Measurements from ENCODE around the gene ZDHHC7.

ZDHHC7 gene

GRCh38 chr16:85018529-85019236, 7.3 kb upstream of the ZDHHC7 start:
- DNase-seq, result no peak

DNA sequence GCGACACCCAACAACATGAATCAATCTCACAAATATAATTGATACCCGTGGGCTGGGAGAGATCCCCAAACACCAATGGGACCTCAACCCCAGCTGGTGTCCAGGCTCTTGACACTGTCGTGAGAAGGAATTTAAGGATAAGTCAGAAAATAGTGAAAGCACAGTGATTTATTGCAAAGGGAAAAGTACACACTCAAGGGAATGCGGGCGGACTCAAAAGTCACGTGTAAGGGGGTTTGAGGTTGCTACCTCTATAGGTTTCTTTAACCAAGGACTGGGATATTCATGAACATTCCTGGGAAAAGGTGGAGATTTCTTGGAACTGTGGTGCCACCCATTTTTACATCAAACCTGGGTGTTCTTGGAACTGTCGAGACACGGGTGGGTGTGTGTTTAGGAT, 6.3 kb upstream of the ZDHHC7 start:
- DNase-seq, result no peak

DNA sequence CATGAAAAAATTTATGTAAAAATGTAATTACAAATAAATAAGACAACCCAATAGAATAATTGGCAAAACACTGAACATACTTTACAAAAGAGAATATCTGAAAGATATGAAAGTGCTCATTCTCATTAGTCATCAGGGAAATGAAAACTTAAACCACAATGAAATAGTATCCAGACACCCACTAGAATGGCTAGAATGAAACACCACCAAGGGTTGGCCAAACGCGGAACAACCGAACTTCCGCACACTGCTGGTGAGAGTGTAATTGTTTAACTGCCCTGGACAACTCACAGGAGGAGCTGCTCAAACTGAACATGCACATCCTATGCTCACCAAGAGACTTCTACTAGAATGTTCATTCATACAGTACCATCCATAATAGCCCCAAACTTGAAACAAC, 5.8 kb upstream of the ZDHHC7 start:
- peak; percentile 30 to 45 for DNase-seq

DNA sequence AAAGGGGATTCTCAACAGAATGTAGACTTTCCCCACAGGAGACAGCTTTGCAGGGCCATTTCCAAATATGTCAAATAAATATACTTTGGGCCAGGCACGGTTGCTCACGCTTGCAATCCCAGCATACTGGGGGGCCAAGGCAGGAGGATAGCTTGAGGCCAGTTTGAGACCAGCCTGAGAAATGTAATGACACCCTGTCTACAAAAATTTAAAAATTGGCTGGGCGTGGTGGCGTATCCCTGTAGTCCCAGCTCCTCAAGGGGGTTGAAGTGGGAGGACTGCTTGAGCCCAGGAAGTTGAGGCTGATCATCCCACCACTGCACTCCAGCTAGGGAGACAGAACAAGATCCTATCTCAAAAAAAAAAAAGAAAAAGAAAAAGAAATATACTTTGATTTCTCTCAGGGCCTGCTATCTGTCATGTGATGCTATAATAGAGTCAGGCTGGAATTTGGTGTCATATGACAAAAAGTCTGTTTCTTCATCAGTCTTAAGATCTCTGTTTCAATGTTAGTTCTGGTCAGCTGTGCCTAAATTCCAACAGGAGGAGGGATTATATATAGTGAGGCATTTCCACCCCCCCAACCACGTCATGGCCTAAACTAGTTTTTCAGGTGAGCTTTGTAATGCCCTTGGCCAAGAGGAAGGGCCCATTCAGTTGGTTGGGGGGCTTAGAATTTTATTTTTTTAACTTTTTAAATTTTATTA, 4.3 kb upstream of the ZDHHC7 start:
- no peak for DNase-seq

GRCh38 chr16:85014311-85014710, 3.0 kb upstream of the ZDHHC7 start:
- DNase-seq, result no peak

DNA sequence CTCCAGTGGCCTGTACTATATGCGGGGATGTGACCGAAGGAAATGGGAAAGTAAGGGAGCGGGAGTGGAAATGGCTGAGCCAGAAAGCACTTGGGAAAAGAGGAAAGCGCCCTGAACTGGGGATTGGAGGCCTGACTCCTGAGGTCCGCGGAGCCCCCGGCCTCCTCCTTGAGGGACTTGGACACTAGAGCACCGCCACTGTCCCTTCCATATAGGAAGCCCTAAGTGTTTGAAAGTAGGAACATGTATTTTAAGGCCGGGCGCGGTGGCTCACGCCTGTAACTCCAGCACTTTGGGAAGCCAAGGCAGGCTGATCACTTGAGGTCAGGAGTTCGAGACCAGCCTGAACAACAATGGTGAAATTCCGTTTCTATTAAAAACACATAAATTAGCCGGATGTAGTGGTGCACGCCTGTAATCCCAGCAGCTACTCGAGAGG, 530 bp upstream of the ZDHHC7 start:
- DNase-seq, result no peak

DNA sequence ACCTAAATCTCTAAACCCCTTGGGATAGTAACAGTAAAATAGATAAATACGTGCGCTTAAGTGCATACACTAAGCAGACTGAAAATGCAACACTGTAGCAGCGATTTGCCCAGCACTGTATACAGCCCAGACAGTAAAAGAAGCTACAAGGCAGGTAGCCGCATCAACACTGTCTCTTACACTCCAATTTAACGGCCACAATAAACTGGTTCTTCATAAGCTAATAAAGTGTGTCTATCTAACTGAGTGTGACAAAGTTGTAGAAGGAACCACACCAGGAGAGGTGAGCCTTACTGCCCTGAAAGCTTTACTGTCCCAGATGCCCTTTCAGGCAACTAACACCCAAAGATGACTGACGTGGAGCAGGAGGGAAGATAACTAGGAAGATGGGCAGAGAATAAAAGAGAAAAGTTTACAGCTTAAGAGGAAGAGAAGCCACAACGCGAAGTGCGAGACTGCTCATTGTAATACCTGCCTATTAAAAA, 847 bp downstream of the ZDHHC7 start:
- DNase-seq, result no peak

DNA sequence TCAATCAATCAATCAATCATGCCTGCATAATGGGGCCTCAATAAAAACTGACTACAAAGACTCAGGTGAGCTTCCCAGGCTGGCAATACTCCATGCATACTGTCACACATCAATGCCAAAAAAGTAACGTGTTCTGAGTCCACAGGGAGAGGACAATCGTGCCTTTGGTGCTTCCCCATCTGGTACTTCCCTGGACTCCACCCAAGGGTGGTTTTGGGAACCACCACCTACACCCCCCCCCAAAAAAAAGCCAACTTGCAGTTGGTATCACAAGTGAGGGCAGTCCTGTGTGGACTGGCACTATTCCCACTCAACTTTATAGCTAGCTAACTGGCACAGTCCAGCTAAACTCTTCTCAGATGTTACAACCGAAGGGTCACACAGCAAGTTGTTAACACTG, 3.1 kb downstream of the ZDHHC7 start:
- DNase-seq, result no peak

DNA sequence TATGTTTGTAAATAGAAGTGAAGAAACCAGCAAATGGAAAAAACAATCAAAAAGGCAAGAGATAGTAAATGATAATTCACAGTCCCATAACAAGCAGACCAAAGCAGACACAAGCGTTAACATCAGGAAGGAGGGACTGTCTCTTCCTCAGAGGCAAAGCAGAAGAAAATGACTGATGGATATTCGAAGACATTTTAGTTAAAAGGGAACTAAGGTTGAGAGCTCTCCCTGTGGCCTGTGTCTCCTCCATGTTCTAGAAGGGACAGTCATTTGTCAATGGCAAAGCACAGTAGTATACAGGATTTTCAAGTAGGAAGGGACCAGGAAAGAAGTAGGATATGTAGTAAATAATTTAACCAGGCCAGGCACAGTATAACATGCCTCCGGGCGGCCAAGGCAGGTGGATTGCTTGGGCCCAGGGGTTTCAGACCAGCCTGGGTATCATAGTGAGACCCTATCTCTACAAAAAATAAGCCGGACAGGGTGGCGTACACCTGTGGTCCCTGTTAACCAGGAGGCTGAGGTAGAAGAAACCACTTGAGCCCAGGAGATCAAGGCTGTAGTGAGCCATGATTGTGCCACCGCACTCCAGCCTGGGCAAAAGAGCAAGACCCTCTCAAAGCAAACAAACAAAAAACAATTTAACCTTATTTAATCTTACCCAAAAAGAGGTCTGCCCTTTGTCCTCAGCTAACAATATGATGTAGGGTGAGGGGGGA, 3.7 kb downstream of the ZDHHC7 start:
- DNase-seq, result no peak

GRCh38 chr16:85006639-85007038, 4.7 kb downstream of the ZDHHC7 start:
- no peak for DNase-seq

- no peak for DNase-seq
Observed at GRCh38 chr16:85005285-85006069, 5.9 kb downstream of the ZDHHC7 start.

DNA sequence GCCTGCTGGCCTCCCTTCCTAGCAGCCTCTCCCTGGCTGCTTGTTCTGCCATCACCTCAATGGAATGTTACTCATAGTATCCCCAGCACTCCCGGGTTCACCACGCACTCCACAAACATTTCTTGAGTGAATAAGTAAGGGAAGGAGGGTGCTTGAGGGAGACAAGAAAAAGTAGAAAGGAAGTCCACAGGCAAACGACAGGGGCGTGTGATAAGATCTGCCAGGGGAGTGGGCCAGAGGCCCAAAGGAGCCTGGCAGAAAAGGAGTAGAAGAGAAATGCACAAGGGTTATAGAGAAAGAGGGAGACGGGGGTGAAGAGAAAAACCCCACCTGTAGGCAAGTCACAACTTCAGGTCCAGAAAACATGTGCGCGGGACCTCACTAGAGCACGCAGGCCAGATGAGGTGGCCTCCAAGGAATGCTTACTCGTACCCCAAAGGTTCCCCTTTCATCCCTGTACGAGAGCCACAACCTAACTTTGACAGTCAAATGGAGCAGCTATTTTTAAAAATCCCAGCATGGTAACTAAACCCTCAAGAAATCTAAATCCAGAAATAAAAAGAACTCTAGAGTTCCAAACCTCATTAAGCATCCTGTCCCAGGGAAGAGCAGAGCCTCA, 6.6 kb downstream of the ZDHHC7 start:
- DNase-seq, result no peak

GRCh38 chr16:85003725-85004586, 7.4 kb downstream of the ZDHHC7 start:
- DNase-seq, result no peak

DNA sequence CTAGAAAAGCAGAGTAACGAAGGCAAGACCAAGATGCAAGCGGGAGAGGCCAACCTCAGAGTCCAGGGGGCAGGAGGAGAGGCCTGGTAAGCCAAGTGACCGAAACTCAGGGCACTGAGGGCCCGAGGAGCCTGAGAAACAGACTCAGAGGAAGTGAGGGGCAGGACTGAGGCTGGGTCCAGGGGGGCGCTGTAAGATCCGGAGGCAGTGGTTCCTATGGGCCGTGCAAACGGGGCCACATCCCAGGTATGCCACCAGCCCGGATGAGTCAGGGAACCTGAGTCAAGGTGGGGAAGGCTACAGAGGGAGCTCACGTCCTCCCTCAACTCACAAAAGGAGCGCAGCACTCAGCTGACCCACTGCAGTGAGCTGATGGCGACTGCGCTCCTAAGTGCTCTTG, 8.3 kb downstream of the ZDHHC7 start:
- DNase-seq, result no peak

DNA sequence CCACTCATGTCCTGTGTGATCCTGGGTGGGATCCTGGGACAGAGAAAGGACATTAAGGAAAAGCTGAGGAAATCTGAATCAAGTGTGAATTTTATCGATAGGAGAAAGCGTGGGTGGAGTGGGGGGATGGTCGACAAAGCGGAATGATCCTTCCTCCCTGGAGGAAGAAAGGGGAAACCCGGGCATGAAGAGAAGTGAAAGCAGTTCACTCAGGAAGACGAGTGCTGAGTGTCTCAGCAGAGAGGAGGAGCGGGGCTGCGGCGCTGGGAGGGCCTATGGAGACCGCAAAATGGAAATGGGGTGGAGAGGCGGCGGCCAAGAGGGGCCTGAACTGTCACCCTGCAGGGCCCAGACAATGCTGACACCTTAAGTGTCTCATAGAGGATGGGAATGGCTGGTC, 8.7 kb downstream of the ZDHHC7 start:
- DNase-seq, result no peak

DNA sequence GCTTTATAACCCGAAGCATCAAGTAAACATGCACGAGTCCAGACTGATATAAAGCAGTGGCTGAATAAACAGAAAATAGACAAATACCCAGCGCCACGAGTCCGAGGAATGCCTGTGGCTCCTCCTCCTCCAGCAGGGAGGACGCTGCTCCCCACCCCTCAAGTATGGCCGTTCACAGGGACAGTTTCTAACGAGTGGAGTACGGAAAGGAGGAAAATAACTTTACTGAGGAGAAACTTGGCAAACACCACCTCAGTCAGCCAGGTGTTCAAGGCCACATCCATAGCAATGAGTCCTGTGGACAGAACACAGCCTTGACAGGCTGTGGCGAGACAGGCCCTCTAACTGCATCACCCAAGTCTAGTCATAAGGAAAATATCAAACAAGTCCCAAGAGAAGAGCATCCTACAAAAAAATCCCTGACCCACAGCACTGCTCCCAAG, 9.2 kb downstream of the ZDHHC7 start:
- no peak for DNase-seq

DNA sequence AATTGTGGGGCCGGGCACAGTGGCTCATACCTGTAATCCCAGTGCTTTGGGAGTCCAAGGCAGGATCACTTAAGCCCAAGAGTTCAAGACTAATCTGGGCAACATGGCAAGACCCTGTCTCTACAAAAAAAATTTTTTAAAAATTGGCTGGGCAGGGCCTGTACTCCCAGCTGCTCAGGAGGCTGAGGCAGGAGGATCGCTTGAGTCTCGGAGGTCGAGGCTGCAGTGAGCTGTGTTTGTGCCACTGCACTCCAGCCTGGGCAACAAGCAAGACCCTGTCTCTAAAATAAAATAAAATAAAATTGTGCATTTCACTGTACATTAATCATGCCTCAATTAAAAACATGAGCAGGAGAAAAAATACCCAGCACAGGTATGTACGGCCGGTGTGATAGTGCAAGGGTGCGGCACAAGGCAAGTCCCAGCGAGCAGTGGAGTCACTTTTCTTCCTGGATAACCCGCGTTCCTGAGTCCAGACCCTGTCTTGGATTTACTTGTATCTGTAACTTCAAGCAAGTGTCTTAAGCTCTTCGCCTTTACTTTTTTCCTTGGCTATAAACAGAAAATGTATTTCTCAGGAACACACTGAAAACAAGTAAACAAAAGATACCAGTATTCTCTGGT, 11.4 kb downstream of the ZDHHC7 start:
- no peak for DNase-seq

- no peak for DNase-seq
Observed at GRCh38 chr16:84999200-84999599, 12.1 kb downstream of the ZDHHC7 start.

GRCh38 chr16:84996365-84996764, 15.0 kb downstream of the ZDHHC7 start:
- DNase-seq, result no peak

DNA sequence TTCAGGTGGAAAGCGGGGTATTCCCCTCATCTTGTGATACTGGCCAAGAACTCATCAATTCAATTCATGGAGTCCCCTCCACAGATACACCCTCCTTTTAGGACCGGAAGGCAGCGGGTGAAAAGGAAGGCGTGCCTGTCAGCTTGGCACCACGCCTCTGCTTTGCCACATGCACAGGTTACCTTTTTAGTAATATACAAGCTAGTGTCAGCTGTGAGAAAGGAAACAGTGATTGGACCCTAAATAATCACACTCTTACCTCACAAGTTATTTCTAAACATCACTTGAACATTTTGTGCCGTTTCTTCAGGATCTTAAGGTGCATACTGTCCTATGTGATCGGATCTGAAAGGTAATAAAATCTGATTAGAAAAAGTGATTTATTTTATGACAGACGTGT, 15.7 kb downstream of the ZDHHC7 start:
- DNase-seq, result peak in 1 of 2 donors; percentile 21

- DNase-seq, result no peak
Observed at GRCh38 chr16:84993926-84994325, 17.4 kb downstream of the ZDHHC7 start.
